GM12878 (cell line): ENCODE measurements around the gene PAXX. TPM values are rescaled to one million over a fixed set of nuclear protein-coding genes. Genes with fewer than 3 reads are reported as not detected.

ENCODE experiments used
- ATAC-seq: fragments of 200-7000 bp; cut with Tn5 transposase; 3 replicates; pipeline ENCODE4 v1.9.1; 2020; ENCODE audit warnings: mild to moderate bottlenecking, moderate library complexity
- BruUV-seq: library from RNA; stranded (reverse); fragments of 400-500 nt; replicated peaks from 2 replicates; lab custom pipeline; 2021; lab: Mats Ljungman, UMichigan
- CTCF ChIA-PET: fragments of 300-600 bp; sonication (Branson Sonifier 250); formaldehyde crosslinking; extraction: SDS; loops from one replicate; lab custom pipeline; 2021; ENCODE audit warnings: inconsistent platforms; lab: Yijun Ruan, JAX
- POLR2A ChIA-PET: fragments of 350-600 bp; formaldehyde crosslinking; extraction: SDS; loops from one replicate; lab custom pipeline; 2021; ENCODE audit warnings: inconsistent platforms; lab: Charles Lee
- RAD21 ChIA-PET: fragments of 300-600 bp; sonication (Branson Sonifier 250); formaldehyde crosslinking; loops from one replicate; lab custom pipeline; 2023; ENCODE audit warnings: antibody characterized with exemption; ENCODE audit not compliant: unreplicated experiment; lab: Charles Lee
- SMC1A ChIA-PET: fragments of 300-600 bp; sonication (Branson Sonifier 250); formaldehyde crosslinking; loops from one replicate; lab custom pipeline; 2023; ENCODE audit not compliant: unreplicated experiment, uncharacterized antibody; lab: Charles Lee
- DNase-seq: peaks from one replicate; pipeline ENCODE4 v3.0.0-alpha.2; 2011; ENCODE audit warnings: low read depth, low spot score
- FAIRE-seq: peaks from 3 replicates; lab custom pipeline; 2011; peaks lifted over from hg19 to GRCh38; lab: Jason Lieb, UNC
- H2AFZ ChIP-seq: 2 replicates; pipeline ENCODE4 v1.6.0; 2011; ENCODE audit warnings: low read depth, low read length, control low read depth; ENCODE audit not compliant: control insufficient read depth
- H3K27ac ChIP-seq: 2 replicates; pipeline ENCODE4 v1.5.1; 2011; ENCODE audit warnings: control low read depth; ENCODE audit not compliant: control insufficient read depth, insufficient read depth
- H3K27me3 ChIP-seq, 2 experiments: replicated peaks in 1 of 2; 2 replicates each; pipeline versions ENCODE4 v1.6.0 to v1.6.1; 2011; ENCODE audit warnings: low read length in 1 of 2; ENCODE audit not compliant: control insufficient read depth in 2 of 2, insufficient read depth in 2 of 2
- H3K36me3 ChIP-seq, 2 experiments: 2 replicates each; pipeline ENCODE4 v1.5.1; 2011; ENCODE audit warnings: low read length in 1 of 2; ENCODE audit not compliant: control insufficient read depth in 2 of 2, insufficient read depth in 2 of 2
- H3K4me1 ChIP-seq: 2 replicates; pipeline ENCODE4 v1.6.1; 2011; ENCODE audit warnings: mild to moderate bottlenecking, low read length, moderate library complexity, mixed read lengths; ENCODE audit not compliant: control insufficient read depth, insufficient read depth
- H3K4me2 ChIP-seq: 2 replicates; pipeline ENCODE4 v1.6.0; 2011; ENCODE audit warnings: control low read depth; ENCODE audit not compliant: control insufficient read depth, insufficient read depth
- H3K4me3 ChIP-seq: fragments of 200-600 bp; sonication (generic); 2 replicates; pipeline ENCODE4 v1.5.1; 2016
- H3K79me2 ChIP-seq: 2 replicates; pipeline ENCODE4 v1.6.0; 2011; ENCODE audit warnings: low read length; ENCODE audit not compliant: control insufficient read depth, insufficient read depth
- H3K9ac ChIP-seq: 2 replicates; pipeline ENCODE4 v1.8.0; 2011; ENCODE audit warnings: low read length, control low read depth, mixed read lengths; ENCODE audit not compliant: control insufficient read depth, insufficient read depth
- H3K9me3 ChIP-seq: replicated peaks from 3 replicates; pipeline ENCODE4 v1.5.1; 2011; ENCODE audit warnings: mild to moderate bottlenecking, low read length; ENCODE audit not compliant: control insufficient read depth, insufficient read depth
- H4K20me1 ChIP-seq: 2 replicates; pipeline ENCODE4 v1.6.0; 2011; ENCODE audit not compliant: control insufficient read depth, insufficient read depth
- ATF7 ChIP-seq: fragments of 450-650 bp; IDR thresholded peaks from 2 replicates; pipeline ENCODE4 v1.6.1; 2016; ENCODE audit warnings: low read depth, mild to moderate bottlenecking
- DPF2 ChIP-seq: fragments of 450-650 bp; IDR thresholded peaks from 2 replicates; pipeline ENCODE4 v1.6.1; 2017; ENCODE audit warnings: mild to moderate bottlenecking
- ETV6 ChIP-seq, 2 experiments: fragments of 450-650 bp in 1 of 2; IDR thresholded peaks in 1 of 2; conservative IDR thresholded peaks in 1 of 2; 2 replicates each; pipeline ENCODE4 v1.6.1; 2014; ENCODE audit warnings: antibody characterized with exemption in 1 of 2, borderline replicate concordance in 1 of 2, low read depth in 1 of 2, mild to moderate bottlenecking in 1 of 2, moderate library complexity in 1 of 2
- GATAD2B ChIP-seq: fragments of 450-650 bp; conservative IDR thresholded peaks from 2 replicates; pipeline ENCODE4 v1.6.1; 2017; ENCODE audit warnings: low read depth, mild to moderate bottlenecking, moderate library complexity
- MXI1 ChIP-seq: fragments of 150-350 bp; IDR thresholded peaks from 2 replicates; pipeline ENCODE4 v1.6.1; 2011; ENCODE audit warnings: low read depth, mild to moderate bottlenecking, inconsistent platforms, low read length, improper control_type of control experiment
- MYB ChIP-seq: fragments of 150-350 bp; IDR thresholded peaks from 2 replicates; pipeline ENCODE4 v1.6.1; 2014; ENCODE audit warnings: mild to moderate bottlenecking, low read depth, low read length, borderline replicate concordance
- POLR2A ChIP-seq: IDR thresholded peaks from 2 replicates; pipeline ENCODE4 v1.6.1; 2011; ENCODE audit warnings: low read depth, mild to moderate bottlenecking, low read length
- RB1 ChIP-seq: fragments of 450-650 bp; formaldehyde crosslinking; IDR thresholded peaks from 2 replicates; pipeline ENCODE4 v1.6.1; 2017; ENCODE audit warnings: mild to moderate bottlenecking, borderline replicate concordance
- SRF ChIP-seq, 2 experiments: IDR thresholded peaks; 2 replicates each; pipeline ENCODE4 v1.6.1; 2011; ENCODE audit warnings: low read depth in 2 of 2, low read length in 2 of 2, mild to moderate bottlenecking in 1 of 2, moderate library complexity in 1 of 2
- SUZ12 ChIP-seq: fragments of 200-600 bp; sonication (generic); IDR thresholded peaks from one replicate; pipeline ENCODE4 v1.6.1; 2018; ENCODE audit warnings: antibody characterized with exemption, mild to moderate bottlenecking; ENCODE audit not compliant: unreplicated experiment
- TCF7 ChIP-seq: IDR thresholded peaks from 2 replicates; pipeline ENCODE4 v1.6.1; 2014; ENCODE audit warnings: antibody characterized with exemption, borderline replicate concordance
- YBX1 ChIP-seq: fragments of 450-650 bp; IDR thresholded peaks from 2 replicates; pipeline ENCODE4 v1.6.1; 2016; ENCODE audit warnings: antibody characterized with exemption
- YY1 ChIP-seq: IDR thresholded peaks from 2 replicates; pipeline ENCODE4 v1.6.1; 2011; ENCODE audit warnings: low read depth, mild to moderate bottlenecking, low read length
- ZBTB4 ChIP-seq: fragments of 450-650 bp; formaldehyde crosslinking; IDR thresholded peaks from 2 replicates; pipeline ENCODE4 v1.4.0; 2022; ENCODE audit warnings: mild to moderate bottlenecking, moderate library complexity
- ZNF24 ChIP-seq: fragments of 450-650 bp; IDR thresholded peaks from 2 replicates; pipeline ENCODE4 v1.6.1; 2017; ENCODE audit warnings: antibody characterized with exemption, mild to moderate bottlenecking
- ZZZ3 ChIP-seq: IDR thresholded peaks from 2 replicates; pipeline ENCODE4 v1.6.1; 2011; ENCODE audit warnings: low read depth; ENCODE audit not compliant: control insufficient read depth, insufficient read length
- WGBS: methylation state at CpG from one replicate; pipeline ENCODE4 v1.1.6; 2016; ENCODE audit warnings: low lambda C conversion rate; ENCODE audit not compliant: insufficient replicate concordance, insufficient coverage; ENCODE audit errors: missing lambda C conversion rate; 5-methylcytosine and 5-hydroxymethylcytosine counted together
- in situ Hi-C: fragments of 300-500 bp; cut with MboI; formaldehyde crosslinking; loops from 9 replicates; pipeline ENCODE4 v1.14.3; 2018; ENCODE audit warnings: mixed read lengths
- intact Hi-C: fragments of 100-400 bp; cut with micrococcal nuclease; formaldehyde crosslinking; loops from one replicate; pipeline ENCODE4 v1.14.2; 2022; ENCODE audit not compliant: unreplicated experiment
- polyA plus RNA-seq, 11 experiments: library from polyadenylated mRNA; depleted of rRNA in 4 of 11; unstranded in 6 of 11; stranded (reverse) in 5 of 11; fragments of >200 nt; fragmentation: Nextera tagmentation in 4 of 11; fragmentation: Illumina TruSeq in 1 of 11; extraction: Ambion mirVana in 4 of 11; extraction: Trizol in 1 of 11; gene quantifications; 1 replicate in 1 of 11; 2 replicates in 10 of 11; pipeline versions ENCODE4 v1.2.1 to v1.2.3, GENCODE V29; 2011 to 2016; ENCODE audit warnings: inconsistent platforms in 2 of 11, missing spikeins in 2 of 11, low read depth in 1 of 11
- total RNA-seq, 4 experiments: library from RNA; depleted of rRNA in 3 of 4; stranded (reverse); fragments of >200 nt in 3 of 4; fragmentation: Illumina TruSeq in 1 of 4; extraction: Trizol in 1 of 4; gene quantifications; 2 replicates each; pipeline versions ENCODE4 v1.2.1 to v1.2.3, GENCODE V29; 2013 to 2021

PAXX gene
- total and polyA plus RNA-seq, 10 of the 15 experiments (the other 5 are each of a cell fraction or from before 2014, with no cell fraction given): 0.18 to 60.6 (median 29.5) TPM

- TF ChIP-seq ZBTB4 (CRISPR knock-in tag): no peak
These were observed 41.5 kb upstream of the PAXX start (continued) for GRCh38 chr9:136950656-136951276.

GRCh38 chr9:136951541-136952320 lies 40.5 kb upstream of the PAXX start, which contains the start of gene LCN12:
Gene LCN12, plus strand, starts transcription at chr9:136952273. Its CDS starts 55 bp downstream, at chr9:136952328.
- WGBS: 44% methylated on average over 13 of the region's 14 CpGs
- POLR2A ChIA-PET: interaction anchor here (0.6 kb wide), 1 partner anchor 271 kb away, joined by 3 read pairs; no protein-coding TSS in a partner anchor
- TF ChIP-seq DPF2 (no peak), ETV6 (conservative IDR thresholded peaks at IDR 0.05 in 1 of 2, IDR thresholded peaks at IDR 0.05 in 1 of 2; ENCODE audit: borderline replicate concordance in 1 of 2, low read depth in 1 of 2) (no peak), ZNF24 (no peak), SRF (IDR thresholded peaks at IDR 0.05; ENCODE audit: low read depth in 2 of 2, low read length in 2 of 2) (no peak), RB1 (no peak), SUZ12 (no peak), ATF7 (no peak), ZZZ3 (no peak), TCF7 (no peak), YBX1 (no peak), MYB (no peak), GATAD2B (no peak), POLR2A (no peak), YY1 (no peak), MXI1 (no peak)

More at GRCh38 chr9:136951541-136952320, 40.5 kb upstream of the PAXX start, which contains the start of gene LCN12:
- no peaks in the 10 kb centered on the region for H3K9me3 ChIP-seq
- intact Hi-C loops: no loop called here
- H3K4me1 ChIP-seq: peaks cover 6% of the 10 kb centered on the region; the same call in 1 of the 2 replicates
- ChIA-PET SMC1A (interaction anchor here (1.1 to 1.5 kb wide), 3 partner anchors 48 to 83 kb away, joined by 3 to 8 read pairs (median 4); no protein-coding TSS in a partner anchor), RAD21 (no interaction called here), CTCF (interaction anchor here (0.7 to 1.3 kb wide), 4 partner anchors 15 to 276 kb away, joined by 3 to 10 read pairs (median 4); partner anchors contain the start of gene RNF224)
- no TSS peak for BruUV-seq
- no peak for ATAC-seq
- in situ Hi-C loops: no loop called here
- no peak within 1 kb of the TSS for H3K9ac ChIP-seq
- no peak within 1 kb of the TSS for H3K27ac ChIP-seq
- H3K4me2 ChIP-seq: no peak within 1 kb of the TSS
- H3K27me3 ChIP-seq: no peaks in the 10 kb centered on the region
- H3K36me3 ChIP-seq: no peaks in the 10 kb centered on the region
- no peak within 1 kb of the TSS for H3K4me3 ChIP-seq
- no peak within 1 kb of the TSS for H2AFZ ChIP-seq
- no peak for FAIRE-seq
- no peaks in the 10 kb centered on the region for H4K20me1 ChIP-seq
- DNase-seq: no peak
- H3K79me2 ChIP-seq: no peaks in the 10 kb centered on the region
